GM20000 (cell line): Measurements from ENCODE around the gene ATMIN.

Experiments used
- DNase-seq: peaks from one replicate; pipeline ENCODE4 v3.0.0; 2012; ENCODE audit warnings: low spot score
- TF ChIP-seq, protein P1 (sequence below): IDR thresholded peaks from 2 replicates; pipeline ENCODE4 v1.5.1; 2012; ENCODE audit warnings: mild to moderate bottlenecking, control low read depth; ENCODE audit errors: extremely low read depth, missing control alignments

The ATMIN gene

DNA sequence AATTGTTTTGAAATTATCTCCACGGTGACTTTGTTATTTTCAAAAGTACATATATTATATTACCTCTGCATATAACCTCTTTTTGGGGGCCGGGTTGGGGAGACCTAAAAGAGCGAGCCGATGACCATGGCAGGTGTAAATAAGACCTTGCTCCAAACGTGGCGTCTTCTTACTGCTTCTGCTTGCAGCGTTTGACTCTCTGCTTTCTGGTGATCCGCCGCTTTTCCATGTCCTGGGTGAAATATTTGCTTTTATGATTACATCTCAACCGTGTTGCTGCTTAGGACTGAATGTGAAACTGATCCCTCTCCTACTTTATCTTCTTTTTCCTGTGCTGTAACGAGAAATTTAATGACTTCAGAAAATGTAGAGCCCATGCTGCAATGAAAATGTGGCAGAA lies 18.1 kb downstream of the ATMIN start:
- no peak for DNase-seq
- TF ChIP-seq, protein P1, sequence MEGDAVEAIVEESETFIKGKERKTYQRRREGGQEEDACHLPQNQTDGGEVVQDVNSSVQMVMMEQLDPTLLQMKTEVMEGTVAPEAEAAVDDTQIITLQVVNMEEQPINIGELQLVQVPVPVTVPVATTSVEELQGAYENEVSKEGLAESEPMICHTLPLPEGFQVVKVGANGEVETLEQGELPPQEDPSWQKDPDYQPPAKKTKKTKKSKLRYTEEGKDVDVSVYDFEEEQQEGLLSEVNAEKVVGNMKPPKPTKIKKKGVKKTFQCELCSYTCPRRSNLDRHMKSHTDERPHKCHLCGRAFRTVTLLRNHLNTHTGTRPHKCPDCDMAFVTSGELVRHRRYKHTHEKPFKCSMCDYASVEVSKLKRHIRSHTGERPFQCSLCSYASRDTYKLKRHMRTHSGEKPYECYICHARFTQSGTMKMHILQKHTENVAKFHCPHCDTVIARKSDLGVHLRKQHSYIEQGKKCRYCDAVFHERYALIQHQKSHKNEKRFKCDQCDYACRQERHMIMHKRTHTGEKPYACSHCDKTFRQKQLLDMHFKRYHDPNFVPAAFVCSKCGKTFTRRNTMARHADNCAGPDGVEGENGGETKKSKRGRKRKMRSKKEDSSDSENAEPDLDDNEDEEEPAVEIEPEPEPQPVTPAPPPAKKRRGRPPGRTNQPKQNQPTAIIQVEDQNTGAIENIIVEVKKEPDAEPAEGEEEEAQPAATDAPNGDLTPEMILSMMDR: no peak

DNA sequence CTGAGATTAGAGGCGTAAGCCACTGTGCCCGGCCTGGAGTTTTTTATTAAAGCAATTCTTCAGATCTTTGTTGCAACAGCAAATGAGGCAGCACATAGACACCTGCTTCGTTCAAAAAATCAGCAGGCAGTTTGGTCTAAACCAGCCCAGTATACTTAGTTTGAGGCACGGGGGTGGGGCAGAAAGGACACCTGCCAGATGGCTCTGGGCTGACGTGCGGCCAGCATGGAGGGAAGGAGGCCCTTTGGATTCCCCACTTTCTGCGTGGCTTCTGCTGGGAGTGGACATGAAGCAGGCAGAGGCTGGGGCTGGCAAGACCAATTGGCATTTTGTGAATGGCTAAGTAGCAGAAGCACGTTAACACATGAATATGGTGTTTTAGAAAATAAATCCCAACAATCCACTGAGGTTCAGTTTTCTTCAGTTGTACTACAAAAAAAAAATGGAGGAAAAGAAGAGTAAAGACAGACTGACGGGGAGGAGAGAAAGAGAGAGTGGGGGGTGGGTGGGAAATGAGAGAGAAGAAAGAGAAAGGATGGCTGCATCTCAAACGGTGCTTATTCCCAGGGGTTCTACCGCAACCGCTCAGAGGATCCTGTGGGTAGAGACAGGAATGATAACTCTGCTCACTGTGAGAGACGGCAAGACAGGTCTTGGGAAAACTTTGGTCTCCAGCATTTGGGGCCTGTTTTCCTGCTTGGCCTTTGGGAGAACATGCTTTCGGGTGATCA lies 25.1 kb downstream of the ATMIN start:
- DNase-seq: no peak
- TF ChIP-seq, protein P1: no peak

DNA sequence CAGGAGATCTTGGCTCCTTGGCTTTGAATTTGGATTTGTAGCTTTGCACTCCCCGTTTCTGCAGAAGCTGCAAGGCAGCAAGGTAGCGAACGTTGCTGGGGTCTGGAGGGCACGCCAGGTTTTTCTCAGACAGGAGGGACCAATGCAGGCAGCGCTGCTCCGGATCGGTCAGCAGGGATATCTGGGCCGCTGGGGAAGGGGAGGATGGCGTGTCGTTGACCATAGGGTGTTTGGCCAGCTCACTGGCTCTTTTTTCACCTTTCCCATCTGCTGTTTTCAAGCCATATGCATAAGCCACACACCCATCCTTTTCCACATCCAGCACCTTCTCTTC lies 25.6 kb downstream of the ATMIN start:
- TF ChIP-seq, protein P1: no peak
- DNase-seq: no peak

DNA sequence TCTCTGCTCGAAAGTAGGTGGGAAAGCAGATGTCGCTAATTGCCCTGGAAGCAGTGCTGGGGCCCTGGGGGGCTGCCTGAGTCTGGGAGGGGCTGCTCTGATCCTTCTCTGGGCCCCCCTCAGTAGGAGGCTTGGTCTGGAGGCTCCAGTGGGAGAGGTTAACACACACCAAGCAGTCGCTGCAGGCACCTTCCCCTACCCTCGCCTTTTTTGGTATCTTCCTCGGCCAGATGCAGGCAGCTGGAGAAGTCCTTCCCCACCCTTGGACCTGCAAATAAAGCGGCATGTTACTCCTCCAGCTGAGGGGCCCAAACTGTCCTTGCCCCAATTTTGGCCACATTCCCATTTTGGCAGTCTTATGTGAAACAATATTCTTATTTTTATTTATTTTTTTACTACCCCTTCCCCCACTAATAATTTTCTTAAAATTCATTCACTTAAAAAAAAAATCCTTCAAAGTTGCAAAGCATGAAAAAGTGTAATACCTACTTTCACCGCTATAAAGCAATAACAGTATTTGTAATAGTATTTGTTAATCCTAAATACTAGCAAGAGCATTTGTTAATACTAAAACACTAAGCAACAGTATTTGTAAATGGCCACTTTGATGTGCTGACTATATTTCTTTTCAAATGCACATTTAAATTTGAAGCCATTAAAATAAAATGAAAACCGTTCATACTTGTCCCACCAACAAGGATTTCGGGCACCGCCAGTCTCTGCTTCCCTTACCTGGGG lies 26.4 kb downstream of the ATMIN start:
- DNase-seq: no peak
- TF ChIP-seq, protein P1: no peak

DNA sequence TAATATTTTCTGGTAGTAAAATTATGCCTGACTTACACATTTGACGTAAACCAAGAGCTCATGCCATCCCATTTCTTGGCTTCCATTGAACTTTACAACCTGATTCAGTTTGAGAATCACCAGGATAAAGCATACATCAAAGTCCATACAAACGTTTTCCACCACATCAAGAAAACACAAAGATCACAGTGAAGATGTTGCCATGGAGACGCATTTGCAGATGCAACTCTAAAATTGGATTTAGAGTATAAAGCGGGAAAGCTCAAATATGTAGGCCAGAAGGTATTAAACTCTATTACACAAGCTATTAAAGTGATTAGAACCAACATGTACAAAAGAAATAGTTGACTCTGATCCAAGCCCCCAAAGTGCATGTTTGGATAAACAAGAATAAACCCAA lies 31.0 kb downstream of the ATMIN start:
- TF ChIP-seq, protein P1: no peak
- no peak for DNase-seq

DNA sequence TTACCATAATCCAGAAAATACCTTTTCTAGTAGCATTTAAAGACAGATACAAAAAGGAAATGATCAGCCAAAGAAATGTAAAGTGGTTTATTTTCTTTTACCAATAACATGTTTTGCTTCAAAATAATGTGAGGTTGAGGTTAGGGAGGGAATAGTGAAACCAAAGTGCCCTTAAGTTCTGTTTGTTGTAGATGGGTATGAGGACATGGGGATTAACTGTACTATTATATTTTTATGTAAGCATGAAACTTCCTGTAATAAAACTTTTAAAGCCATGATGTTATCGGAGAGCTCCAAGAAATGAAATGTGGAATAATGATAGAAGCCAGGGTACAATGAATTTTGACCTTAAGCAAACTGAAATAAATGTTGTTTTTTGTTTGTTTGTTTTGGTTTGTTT lies 31.5 kb downstream of the ATMIN start:
- TF ChIP-seq, protein P1: no peak
- DNase-seq: no peak

DNA sequence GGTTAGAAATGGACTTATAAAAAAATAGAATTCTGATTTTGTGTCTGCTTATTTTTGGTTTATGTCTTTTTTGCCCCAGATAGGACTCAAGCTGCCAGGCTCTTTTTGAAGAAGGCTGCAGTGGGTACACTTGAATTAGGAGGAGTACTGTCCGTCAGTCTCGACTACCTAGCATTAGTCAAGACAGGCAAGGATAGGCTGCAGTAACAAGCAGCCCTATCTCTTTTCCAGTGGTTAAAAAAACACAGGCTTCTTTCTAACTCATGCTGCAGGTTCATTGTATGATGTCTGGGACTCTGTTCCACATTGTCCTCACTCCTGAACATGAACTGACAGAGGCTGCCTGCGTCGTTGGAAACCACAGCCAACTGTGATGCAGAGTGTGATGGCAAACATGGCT lies 33.4 kb downstream of the ATMIN start:
- DNase-seq: no peak
- TF ChIP-seq, protein P1: no peak
